ENCODE results near the gene SGCA. TPM values are rescaled to one million over a fixed set of nuclear protein-coding genes. Genes with fewer than 3 reads are reported as not detected.

SGCA gene
- total and polyA plus RNA-seq, 2 experiments from 2014 or later: 0.19 TPM; not detected in 1

DNA sequence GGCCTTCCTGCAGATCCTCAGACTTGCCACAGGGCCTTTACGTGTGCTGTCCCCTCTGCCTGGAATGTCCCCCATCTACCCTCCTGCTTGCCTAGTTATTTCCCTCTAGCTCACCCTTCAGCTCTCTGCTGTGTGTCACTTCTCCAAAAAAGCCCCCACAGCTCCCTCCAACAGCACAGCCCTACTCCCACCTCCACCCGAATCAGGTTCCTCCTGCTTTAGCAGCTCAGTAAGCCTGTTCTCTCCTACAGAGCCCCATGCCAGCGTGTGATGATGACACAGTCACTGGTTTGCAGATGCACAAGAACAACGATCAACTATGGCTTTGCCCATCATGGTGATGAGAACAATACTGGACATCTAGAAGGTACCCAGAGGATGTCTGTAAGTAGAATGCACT lies 28.8 kb upstream of the SGCA start (continued):
- TF ChIP-seq, protein P1, sequence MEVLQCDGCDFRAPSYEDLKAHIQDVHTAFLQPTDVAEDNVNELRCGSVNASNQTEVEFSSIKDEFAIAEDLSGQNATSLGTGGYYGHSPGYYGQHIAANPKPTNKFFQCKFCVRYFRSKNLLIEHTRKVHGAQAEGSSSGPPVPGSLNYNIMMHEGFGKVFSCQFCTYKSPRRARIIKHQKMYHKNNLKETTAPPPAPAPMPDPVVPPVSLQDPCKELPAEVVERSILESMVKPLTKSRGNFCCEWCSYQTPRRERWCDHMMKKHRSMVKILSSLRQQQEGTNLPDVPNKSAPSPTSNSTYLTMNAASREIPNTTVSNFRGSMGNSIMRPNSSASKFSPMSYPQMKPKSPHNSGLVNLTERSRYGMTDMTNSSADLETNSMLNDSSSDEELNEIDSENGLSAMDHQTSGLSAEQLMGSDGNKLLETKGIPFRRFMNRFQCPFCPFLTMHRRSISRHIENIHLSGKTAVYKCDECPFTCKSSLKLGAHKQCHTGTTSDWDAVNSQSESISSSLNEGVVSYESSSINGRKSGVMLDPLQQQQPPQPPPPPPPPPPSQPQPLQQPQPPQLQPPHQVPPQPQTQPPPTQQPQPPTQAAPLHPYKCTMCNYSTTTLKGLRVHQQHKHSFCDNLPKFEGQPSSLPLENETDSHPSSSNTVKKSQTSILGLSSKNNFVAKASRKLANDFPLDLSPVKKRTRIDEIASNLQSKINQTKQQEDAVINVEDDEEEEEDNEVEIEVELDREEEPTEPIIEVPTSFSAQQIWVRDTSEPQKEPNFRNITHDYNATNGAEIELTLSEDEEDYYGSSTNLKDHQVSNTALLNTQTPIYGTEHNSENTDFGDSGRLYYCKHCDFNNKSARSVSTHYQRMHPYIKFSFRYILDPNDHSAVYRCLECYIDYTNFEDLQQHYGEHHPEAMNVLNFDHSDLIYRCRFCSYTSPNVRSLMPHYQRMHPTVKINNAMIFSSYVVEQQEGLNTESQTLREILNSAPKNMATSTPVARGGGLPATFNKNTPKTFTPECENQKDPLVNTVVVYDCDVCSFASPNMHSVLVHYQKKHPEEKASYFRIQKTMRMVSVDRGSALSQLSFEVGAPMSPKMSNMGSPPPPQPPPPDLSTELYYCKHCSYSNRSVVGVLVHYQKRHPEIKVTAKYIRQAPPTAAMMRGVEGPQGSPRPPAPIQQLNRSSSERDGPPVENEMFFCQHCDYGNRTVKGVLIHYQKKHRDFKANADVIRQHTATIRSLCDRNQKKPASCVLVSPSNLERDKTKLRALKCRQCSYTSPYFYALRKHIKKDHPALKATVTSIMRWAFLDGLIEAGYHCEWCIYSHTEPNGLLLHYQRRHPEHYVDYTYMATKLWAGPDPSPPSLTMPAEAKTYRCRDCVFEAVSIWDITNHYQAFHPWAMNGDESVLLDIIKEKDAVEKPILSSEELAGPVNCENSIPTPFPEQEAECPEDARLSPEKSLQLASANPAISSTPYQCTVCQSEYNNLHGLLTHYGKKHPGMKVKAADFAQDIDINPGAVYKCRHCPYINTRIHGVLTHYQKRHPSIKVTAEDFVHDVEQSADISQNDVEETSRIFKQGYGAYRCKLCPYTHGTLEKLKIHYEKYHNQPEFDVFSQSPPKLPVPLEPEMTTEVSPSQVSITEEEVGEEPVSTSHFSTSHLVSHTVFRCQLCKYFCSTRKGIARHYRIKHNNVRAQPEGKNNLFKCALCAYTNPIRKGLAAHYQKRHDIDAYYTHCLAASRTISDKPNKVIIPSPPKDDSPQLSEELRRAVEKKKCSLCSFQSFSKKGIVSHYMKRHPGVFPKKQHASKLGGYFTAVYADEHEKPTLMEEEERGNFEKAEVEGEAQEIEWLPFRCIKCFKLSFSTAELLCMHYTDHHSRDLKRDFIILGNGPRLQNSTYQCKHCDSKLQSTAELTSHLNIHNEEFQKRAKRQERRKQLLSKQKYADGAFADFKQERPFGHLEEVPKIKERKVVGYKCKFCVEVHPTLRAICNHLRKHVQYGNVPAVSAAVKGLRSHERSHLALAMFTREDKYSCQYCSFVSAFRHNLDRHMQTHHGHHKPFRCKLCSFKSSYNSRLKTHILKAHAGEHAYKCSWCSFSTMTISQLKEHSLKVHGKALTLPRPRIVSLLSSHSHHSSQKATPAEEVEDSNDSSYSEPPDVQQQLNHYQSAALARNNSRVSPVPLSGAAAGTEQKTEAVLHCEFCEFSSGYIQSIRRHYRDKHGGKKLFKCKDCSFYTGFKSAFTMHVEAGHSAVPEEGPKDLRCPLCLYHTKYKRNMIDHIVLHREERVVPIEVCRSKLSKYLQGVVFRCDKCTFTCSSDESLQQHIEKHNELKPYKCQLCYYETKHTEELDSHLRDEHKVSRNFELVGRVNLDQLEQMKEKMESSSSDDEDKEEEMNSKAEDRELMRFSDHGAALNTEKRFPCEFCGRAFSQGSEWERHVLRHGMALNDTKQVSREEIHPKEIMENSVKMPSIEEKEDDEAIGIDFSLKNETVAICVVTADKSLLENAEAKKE (CRISPR knock-in tag; IDR thresholded peaks at IDR 0.05): no peak
- TF ChIP-seq POLR2AphosphoS5 (IDR thresholded peaks at IDR 0.05; ENCODE audit: low read depth) (no peak), ZNF331 (CRISPR knock-in tag; IDR thresholded peaks at IDR 0.05; ENCODE audit: low read depth) (no peak), CREB1 (CRISPR knock-in tag; IDR thresholded peaks at IDR 0.05; ENCODE audit: low read depth) (no peak), STAT1 (IDR thresholded peaks at IDR 0.05; ENCODE audit: unreplicated experiment) (no peak), JUNB (IDR thresholded peaks at IDR 0.05; ENCODE audit: unreplicated experiment) (no peak)
- TF ChIP-seq, protein P2, sequence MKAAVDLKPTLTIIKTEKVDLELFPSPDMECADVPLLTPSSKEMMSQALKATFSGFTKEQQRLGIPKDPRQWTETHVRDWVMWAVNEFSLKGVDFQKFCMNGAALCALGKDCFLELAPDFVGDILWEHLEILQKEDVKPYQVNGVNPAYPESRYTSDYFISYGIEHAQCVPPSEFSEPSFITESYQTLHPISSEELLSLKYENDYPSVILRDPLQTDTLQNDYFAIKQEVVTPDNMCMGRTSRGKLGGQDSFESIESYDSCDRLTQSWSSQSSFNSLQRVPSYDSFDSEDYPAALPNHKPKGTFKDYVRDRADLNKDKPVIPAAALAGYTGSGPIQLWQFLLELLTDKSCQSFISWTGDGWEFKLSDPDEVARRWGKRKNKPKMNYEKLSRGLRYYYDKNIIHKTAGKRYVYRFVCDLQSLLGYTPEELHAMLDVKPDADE (IDR thresholded peaks at IDR 0.05): no peak
- TF ChIP-seq, protein P3, sequence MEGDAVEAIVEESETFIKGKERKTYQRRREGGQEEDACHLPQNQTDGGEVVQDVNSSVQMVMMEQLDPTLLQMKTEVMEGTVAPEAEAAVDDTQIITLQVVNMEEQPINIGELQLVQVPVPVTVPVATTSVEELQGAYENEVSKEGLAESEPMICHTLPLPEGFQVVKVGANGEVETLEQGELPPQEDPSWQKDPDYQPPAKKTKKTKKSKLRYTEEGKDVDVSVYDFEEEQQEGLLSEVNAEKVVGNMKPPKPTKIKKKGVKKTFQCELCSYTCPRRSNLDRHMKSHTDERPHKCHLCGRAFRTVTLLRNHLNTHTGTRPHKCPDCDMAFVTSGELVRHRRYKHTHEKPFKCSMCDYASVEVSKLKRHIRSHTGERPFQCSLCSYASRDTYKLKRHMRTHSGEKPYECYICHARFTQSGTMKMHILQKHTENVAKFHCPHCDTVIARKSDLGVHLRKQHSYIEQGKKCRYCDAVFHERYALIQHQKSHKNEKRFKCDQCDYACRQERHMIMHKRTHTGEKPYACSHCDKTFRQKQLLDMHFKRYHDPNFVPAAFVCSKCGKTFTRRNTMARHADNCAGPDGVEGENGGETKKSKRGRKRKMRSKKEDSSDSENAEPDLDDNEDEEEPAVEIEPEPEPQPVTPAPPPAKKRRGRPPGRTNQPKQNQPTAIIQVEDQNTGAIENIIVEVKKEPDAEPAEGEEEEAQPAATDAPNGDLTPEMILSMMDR (conservative IDR thresholded peaks at IDR 0.05; ENCODE audit: low read depth in 2 of 2): no peak

Measured in GM23338 (cell line).